GM12872 (cell line): ENCODE data around the gene TEP1.

Experiments used
- CTCF ChIP-seq: IDR thresholded peaks from 3 replicates; pipeline ENCODE4 v1.5.1; 2011; ENCODE audit warnings: low read depth, mild to moderate bottlenecking, low read length, moderate library complexity; ENCODE audit not compliant: insufficient read depth

The TEP1 gene

GRCh38 chr14:20391505-20391904 lies 21.8 kb downstream of the TEP1 start:
- TF ChIP-seq CTCF = no peak

- TF ChIP-seq CTCF = no peak
Observed at GRCh38 chr14:20388159-20388558, 25.1 kb downstream of the TEP1 start.

GRCh38 chr14:20387576-20387975 lies 25.7 kb downstream of the TEP1 start:
- no peak for TF ChIP-seq CTCF

GRCh38 chr14:20386276-20386855 lies 26.9 kb downstream of the TEP1 start:
- no peak for TF ChIP-seq CTCF

GRCh38 chr14:20384886-20385285 lies 28.4 kb downstream of the TEP1 start:
- TF ChIP-seq CTCF = no peak

- TF ChIP-seq CTCF = no peak
Observed at GRCh38 chr14:20384321-20384720, 29.0 kb downstream of the TEP1 start.

GRCh38 chr14:20383636-20384035 lies 29.7 kb downstream of the TEP1 start:
- TF ChIP-seq CTCF = no peak
